Tibial artery (tissue), 4 donors: ENCODE measurements around the gene TENT5A.
"Not testable (repeated sequence)": the region's sequence is repeated elsewhere in the genome, so short reads cannot be mapped to it uniquely, and the experiment has no call there.

Source experiments
- DNase-seq, 2 donors: peaks; one replicate each; pipeline ENCODE4 v3.0.0-alpha.2; 2019
- H3K27ac ChIP-seq, 2 donors: fragments of 200-600 bp; sonication (generic) in 1 of 2; 1 replicate in 1 of 2; 2 replicates in 1 of 2; pipeline ENCODE4 v1.5.1; 2018 to 2019; ENCODE audit warnings: mild to moderate bottlenecking in 1 of 2
- H3K27me3 ChIP-seq, 2 donors: fragments of 200-600 bp; sonication (generic) in 1 of 2; one replicate each; pipeline versions ENCODE4 v1.5.1 to v1.6.0; 2016 to 2019
- H3K36me3 ChIP-seq, 3 donors: fragments of 200-600 bp; sonication (generic) in 2 of 3; one replicate each; pipeline ENCODE4 v1.5.1; 2016 to 2019; ENCODE audit warnings: mild to moderate bottlenecking in 2 of 3
- H3K4me1 ChIP-seq, 4 donors: fragments of 200-600 bp; sonication (generic) in 2 of 4; 1 replicate in 3 of 4; 2 replicates in 1 of 4; pipeline ENCODE4 v1.5.1; 2016 to 2019
- H3K4me3 ChIP-seq, 2 donors: fragments of 200-600 bp; sonication (generic) in 1 of 2; 1 replicate in 1 of 2; 2 replicates in 1 of 2; pipeline ENCODE4 v1.5.1; 2018 to 2019; ENCODE audit warnings: mild to moderate bottlenecking in 2 of 2
- H3K9me3 ChIP-seq, 3 donors: fragments of 200-600 bp; sonication (generic) in 1 of 3; one replicate each; pipeline ENCODE4 v1.5.1; 2016 to 2019
- intact Hi-C: fragments of 100-400 bp; cut with DNase I; formaldehyde crosslinking; loops from one replicate; pipeline ENCODE4 v1.15.0; 2023; ENCODE audit warnings: low total_unique reads
- TF ChIP-seq, protein P1 (sequence below), 2 experiments: fragments of 200-600 bp in 1 of 2; fragments of 450-650 bp in 1 of 2; IDR thresholded peaks; one replicate each; pipeline ENCODE4 v1.5.1; 2017 to 2019; ENCODE audit warnings: antibody characterized with exemption in 2 of 2, mild to moderate bottlenecking in 1 of 2, moderate library complexity in 1 of 2

TENT5A gene

DNA sequence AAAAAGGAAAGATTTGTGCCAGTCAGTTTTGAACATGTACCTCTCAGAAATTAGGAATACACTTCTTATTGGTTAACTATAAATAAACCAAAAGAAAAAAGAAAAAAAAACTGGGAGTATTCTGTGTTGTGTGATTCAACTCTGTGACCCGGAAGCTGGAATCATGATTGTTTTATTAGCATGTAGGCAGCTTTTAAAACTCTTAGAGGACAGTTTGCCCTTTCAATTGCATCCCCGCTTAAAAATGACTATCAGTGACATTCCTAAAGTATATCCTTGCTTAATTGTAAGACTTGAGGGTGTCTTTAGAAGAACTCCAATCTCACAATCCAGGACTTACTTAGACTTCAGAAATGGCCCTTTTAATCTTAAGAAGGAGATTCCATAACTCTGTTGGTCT, 29.1 kb upstream of the TENT5A start:
- Histone ChIP-seq H3K27ac (no peak overlapping the region), H3K27me3 (no peaks in the 10 kb centered on the region), H3K4me1 (peaks cover 0 to 5% (median 0%) of the 10 kb centered on the region in 4 donors), H3K36me3 (no peaks in the 10 kb centered on the region), H3K4me3 (no peak overlapping the region), H3K9me3 (no peaks in the 10 kb centered on the region)
- TF ChIP-seq, protein P1, sequence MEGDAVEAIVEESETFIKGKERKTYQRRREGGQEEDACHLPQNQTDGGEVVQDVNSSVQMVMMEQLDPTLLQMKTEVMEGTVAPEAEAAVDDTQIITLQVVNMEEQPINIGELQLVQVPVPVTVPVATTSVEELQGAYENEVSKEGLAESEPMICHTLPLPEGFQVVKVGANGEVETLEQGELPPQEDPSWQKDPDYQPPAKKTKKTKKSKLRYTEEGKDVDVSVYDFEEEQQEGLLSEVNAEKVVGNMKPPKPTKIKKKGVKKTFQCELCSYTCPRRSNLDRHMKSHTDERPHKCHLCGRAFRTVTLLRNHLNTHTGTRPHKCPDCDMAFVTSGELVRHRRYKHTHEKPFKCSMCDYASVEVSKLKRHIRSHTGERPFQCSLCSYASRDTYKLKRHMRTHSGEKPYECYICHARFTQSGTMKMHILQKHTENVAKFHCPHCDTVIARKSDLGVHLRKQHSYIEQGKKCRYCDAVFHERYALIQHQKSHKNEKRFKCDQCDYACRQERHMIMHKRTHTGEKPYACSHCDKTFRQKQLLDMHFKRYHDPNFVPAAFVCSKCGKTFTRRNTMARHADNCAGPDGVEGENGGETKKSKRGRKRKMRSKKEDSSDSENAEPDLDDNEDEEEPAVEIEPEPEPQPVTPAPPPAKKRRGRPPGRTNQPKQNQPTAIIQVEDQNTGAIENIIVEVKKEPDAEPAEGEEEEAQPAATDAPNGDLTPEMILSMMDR (IDR thresholded peaks at IDR 0.05): no peak
- intact Hi-C loops: no loop called here
- DNase-seq: no peak

DNA sequence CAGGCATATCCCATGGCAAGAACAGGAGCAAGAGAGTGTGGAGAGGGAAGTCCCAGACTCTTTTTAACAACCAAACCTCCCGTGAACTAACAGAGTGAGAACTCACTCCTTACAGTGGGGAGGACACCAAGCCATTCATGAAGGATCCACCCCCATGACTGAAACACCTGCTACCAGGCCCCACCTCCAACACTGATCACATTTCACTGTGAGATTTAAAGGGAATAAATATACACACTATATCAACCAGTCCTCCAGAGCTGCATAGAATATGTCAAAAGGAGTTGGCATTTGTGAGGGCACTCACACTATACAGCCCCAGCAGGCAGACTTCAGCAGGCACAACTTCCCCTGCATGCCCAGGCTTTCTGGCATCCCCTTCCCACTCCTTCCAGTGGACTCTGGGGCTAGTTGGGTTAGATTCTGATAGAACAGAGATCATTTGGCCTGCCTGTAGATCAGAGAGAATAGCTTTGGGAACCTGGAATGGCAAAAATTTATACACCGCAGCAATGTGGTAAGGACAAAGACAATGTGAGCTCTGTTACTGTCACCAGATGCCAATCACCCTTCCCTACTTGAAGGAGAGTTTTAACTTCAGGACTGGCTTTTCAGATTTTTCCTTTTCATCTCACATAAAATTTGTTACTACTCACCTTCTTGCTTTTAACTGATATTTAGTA, 25.2 kb upstream of the TENT5A start:
- TF ChIP-seq, protein P1 (IDR thresholded peaks at IDR 0.05): no peak
- DNase-seq: no peak
- Histone ChIP-seq H3K27ac (no peak overlapping the region), H3K27me3 (no peaks in the 10 kb centered on the region), H3K4me1 (no peaks in the 10 kb centered on the region), H3K36me3 (no peaks in the 10 kb centered on the region), H3K4me3 (no peak overlapping the region), H3K9me3 (no peaks in the 10 kb centered on the region)
- intact Hi-C loops: no loop called here

DNA sequence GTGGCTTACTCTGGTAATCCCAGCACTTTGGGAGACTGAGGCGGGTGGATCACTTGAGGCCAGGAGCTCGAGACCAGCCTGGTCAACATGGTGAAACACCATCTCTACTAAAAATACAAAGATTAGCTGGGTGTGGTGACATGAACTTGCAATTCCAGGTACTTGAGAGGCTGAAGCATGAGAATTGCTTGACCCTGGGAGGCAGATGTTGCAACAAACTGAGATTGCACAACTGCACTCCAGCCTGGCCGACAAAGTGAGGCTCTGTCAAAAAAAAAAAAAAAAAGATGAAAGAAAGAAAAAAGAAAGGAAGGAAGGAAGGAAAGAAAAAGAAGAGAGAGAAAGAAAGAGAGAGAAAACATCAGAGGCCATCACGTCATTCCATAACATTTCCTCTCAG, 23.7 kb upstream of the TENT5A start:
- H3K4me1 ChIP-seq, H3K4me3 ChIP-seq, H3K9me3 ChIP-seq, H3K36me3 ChIP-seq, DNase-seq, H3K27ac ChIP-seq, intact Hi-C loops, H3K27me3 ChIP-seq: not testable (repeated sequence)

DNA sequence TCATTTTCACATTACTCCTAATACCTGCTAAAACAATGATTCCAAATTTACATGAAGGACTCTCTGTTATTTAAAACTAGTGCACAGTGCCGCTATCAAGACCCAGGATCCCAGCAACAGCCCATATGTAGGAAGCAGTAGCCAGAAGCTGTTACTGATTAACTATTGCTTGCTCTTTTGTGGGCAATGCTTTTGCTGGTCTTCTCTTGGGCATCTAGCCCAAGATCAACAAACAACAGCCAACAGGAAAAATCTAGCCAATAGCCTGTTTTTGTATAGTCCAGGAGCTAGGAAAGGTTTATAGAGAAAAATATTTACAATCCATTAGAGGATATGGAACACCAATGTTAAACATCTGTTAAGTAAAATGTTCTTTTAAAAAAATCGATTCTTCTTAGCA, 22.1 kb upstream of the TENT5A start:
- no peak for DNase-seq
- intact Hi-C loops: no loop called here
- no peak overlapping the region for H3K27ac ChIP-seq
- TF ChIP-seq, protein P1 (IDR thresholded peaks at IDR 0.05): no peak
- H3K27me3 ChIP-seq: no peaks in the 10 kb centered on the region
- H3K4me3 ChIP-seq: no peak overlapping the region
- H3K36me3 ChIP-seq: no peaks in the 10 kb centered on the region
- no peaks in the 10 kb centered on the region for H3K4me1 ChIP-seq
- no peaks in the 10 kb centered on the region for H3K9me3 ChIP-seq

DNA sequence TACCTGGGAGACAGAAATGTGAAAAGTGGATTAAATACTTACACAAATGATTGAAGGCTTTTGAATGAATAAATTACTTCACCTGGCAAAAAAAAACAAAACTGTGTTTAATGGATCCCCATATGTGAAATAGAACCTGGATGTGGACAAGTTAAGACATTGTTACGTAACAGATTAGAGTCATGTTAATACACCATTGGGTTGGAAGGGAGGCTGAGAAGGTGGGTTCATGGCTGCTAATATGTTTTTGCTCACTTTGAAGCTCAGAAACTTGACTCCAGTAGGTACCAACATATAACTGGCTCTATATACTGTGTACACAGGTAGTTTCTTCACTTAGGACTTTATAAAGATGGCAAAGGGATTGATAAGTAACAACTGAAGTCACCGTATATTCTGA, 21.4 kb upstream of the TENT5A start:
- intact Hi-C loops: no loop called here
- Histone ChIP-seq H3K4me1 (no peaks in the 10 kb centered on the region), H3K27me3 (no peaks in the 10 kb centered on the region), H3K4me3 (no peak overlapping the region), H3K36me3 (no peaks in the 10 kb centered on the region), H3K9me3 (no peaks in the 10 kb centered on the region), H3K27ac (no peak overlapping the region)
- TF ChIP-seq, protein P1 (IDR thresholded peaks at IDR 0.05): no peak
- no peak for DNase-seq

DNA sequence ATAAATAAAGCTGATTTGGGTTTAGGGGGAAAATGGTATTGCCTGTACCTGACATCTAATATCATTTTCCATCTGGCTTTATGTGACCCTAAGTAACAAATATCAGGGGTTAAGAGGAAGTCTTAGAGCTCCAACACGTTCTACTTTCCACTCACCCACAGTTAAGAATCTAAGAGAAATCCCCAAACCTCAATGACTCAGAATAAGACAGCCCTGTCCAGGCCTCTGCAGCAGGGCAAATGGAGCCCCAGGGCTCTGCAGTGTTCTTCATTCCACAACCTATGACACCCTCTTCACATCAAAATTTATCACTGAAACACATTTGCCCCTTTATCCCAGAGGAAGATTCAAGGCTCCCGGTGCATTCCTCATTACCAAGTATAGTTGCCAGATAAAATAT, 20.3 kb upstream of the TENT5A start:
- TF ChIP-seq, protein P1 (IDR thresholded peaks at IDR 0.05): no peak
- no peaks in the 10 kb centered on the region for H3K36me3 ChIP-seq
- H3K9me3 ChIP-seq: no peaks in the 10 kb centered on the region
- no peaks in the 10 kb centered on the region for H3K27me3 ChIP-seq
- DNase-seq: no peak
- peaks cover 0 to 1% (median under 1%) of the 10 kb centered on the region in 4 donors for H3K4me1 ChIP-seq
- intact Hi-C loops: no loop called here
- no peak overlapping the region for H3K27ac ChIP-seq
- no peak overlapping the region for H3K4me3 ChIP-seq
